Gastrocnemius medialis (tissue), 4 donors: Measurements from ENCODE around the gene AARS2. TPM values are rescaled to one million over a fixed set of nuclear protein-coding genes. Genes with fewer than 3 reads are reported as not detected.

Source experiments
- ATAC-seq, 2 donors: fragments of 150-250 bp; one replicate each; pipeline ENCODE4 v1.9.1; 2016
- DNase-seq, 2 donors: peaks; one replicate each; pipeline ENCODE4 v3.0.0-alpha.2; 2019
- H3K27ac ChIP-seq, 4 donors: fragments of 200-600 bp; sonication (generic); 1 replicate in 1 of 4; 2 replicates in 3 of 4; pipeline ENCODE4 v1.5.1; 2016 to 2018; ENCODE audit warnings: mild to moderate bottlenecking in 2 of 4, moderate library complexity in 1 of 4
- H3K27me3 ChIP-seq, 3 donors: fragments of 200-600 bp; sonication (generic) in 2 of 3; 1 replicate in 1 of 3; 2 replicates in 2 of 3; pipeline versions ENCODE4 v1.5.1 to v1.6.0; 2016 to 2019; ENCODE audit warnings: mild to moderate bottlenecking in 1 of 3, moderate library complexity in 1 of 3
- H3K36me3 ChIP-seq, 2 donors: fragments of 200-600 bp; sonication (generic) in 1 of 2; one replicate each; pipeline ENCODE4 v1.5.1; 2017 to 2018
- H3K4me1 ChIP-seq, 2 donors: fragments of 200-600 bp; sonication (generic) in 1 of 2; one replicate each; pipeline ENCODE4 v1.5.1; 2016 to 2017; ENCODE audit warnings: mild to moderate bottlenecking in 2 of 2
- H3K4me3 ChIP-seq, 4 donors: fragments of 200-600 bp; sonication (generic) in 3 of 4; 1 replicate in 1 of 4; 2 replicates in 3 of 4; pipeline ENCODE4 v1.5.1; 2016 to 2019; ENCODE audit warnings: mild to moderate bottlenecking in 2 of 4
- H3K9me3 ChIP-seq, 3 donors: fragments of 200-600 bp; sonication (generic) in 2 of 3; 1 replicate in 1 of 3; 2 replicates in 2 of 3; pipeline ENCODE4 v1.5.1; 2016 to 2019
- CTCF ChIP-seq, 5 experiments: fragments of 450-650 bp in 3 of 5; fragments of 200-600 bp in 2 of 5; sonication (generic) in 2 of 5; IDR thresholded peaks in 4 of 5; conservative IDR thresholded peaks in 1 of 5; 1 replicate in 4 of 5; 2 replicates in 1 of 5; pipeline ENCODE4 v1.5.1; 2016 to 2019; ENCODE audit warnings: antibody characterized with exemption in 5 of 5, mild to moderate bottlenecking in 3 of 5, moderate library complexity in 3 of 5
- POLR2A ChIP-seq, 2 donors: fragments of 450-650 bp; IDR thresholded peaks; one replicate each; pipeline ENCODE4 v1.6.1; 2017; ENCODE audit warnings: antibody characterized with exemption in 2 of 2, mild to moderate bottlenecking in 2 of 2, moderate library complexity in 2 of 2
- in situ Hi-C, 4 donors: fragments of 200-750 bp; cut with MboI; loops; one replicate each; pipeline versions ENCODE4 v1.15.0 to v1.8.0; 2017; ENCODE audit warnings: low sequenced_read_pairs in 4 of 4
- intact Hi-C: fragments of 100-400 bp; cut with DNase I; formaldehyde crosslinking; loops from one replicate; pipeline ENCODE4 v1.15.1; 2023; ENCODE audit warnings: low total_unique reads
- total RNA-seq, 4 donors: library from RNA; depleted of rRNA; stranded (reverse); fragments of >200 nt; gene quantifications; one replicate each; pipeline versions ENCODE4 v1.1.0 to v1.2.3, GENCODE V29; 2016

Gene AARS2
- total RNA-seq, 4 donors from 2014 or later, result 3.9 to 6.3 (median 4.5) TPM

DNA sequence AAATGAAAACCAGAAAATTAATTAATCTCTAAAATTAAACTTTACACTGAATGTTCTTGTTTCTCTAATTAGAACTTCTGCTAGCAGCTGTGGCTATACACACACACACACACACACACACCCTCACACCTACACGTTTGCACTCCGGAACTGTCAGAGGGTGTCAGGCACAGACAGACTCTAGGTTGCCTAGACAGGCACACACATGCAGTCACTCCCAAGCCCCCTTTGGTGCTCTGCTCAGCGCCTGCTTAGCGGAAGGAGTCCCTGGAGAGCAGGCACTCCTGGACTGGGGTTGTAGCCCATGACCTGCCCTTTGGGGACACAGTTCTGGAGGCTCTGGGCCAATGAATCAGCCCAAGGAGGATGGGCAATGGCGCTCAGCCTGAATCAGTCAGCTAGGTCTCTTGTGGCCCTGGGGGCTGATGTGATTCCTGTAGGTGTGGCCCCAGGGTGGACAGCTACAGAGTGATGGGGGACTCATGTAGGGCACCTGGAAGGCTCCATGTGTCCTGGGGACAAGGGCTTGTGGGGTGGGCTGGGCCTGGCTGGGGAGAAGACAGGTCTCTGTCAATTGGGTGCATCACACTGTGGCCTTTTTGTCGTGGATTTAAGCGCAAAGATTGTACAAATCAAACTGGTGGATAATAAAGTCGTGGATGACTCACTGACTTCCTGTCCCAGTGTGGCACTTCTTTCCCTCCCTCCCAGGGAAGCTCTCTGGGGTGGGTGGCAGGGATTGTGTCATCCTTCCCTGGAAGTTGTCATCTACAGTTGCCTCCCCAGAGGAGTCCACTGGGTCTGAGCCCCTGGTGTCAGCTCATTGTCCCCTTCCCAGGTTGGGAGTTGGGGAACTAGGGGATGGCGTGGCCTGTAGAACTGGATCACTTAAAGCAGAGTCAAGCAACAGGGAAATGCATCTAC is 34.1 kb downstream of the AARS2 start:
- Histone ChIP-seq H3K9me3 (no peaks in the 10 kb centered on the region), H3K4me3 (no peak overlapping the region), H3K27me3 (peaks cover 7 to 20% (median 10%) of the 10 kb centered on the region in 3 donors), H3K36me3 (no peaks in the 10 kb centered on the region), H3K27ac (no peak overlapping the region), H3K4me1 (no peaks in the 10 kb centered on the region)
- intact Hi-C loops (no loop called here), in situ Hi-C loops (no loop called here)
- TF ChIP-seq POLR2A (IDR thresholded peaks at IDR 0.05), result no peak
- TF ChIP-seq CTCF (IDR thresholded peaks at IDR 0.05 in 4 of 5, conservative IDR thresholded peaks at IDR 0.05 in 1 of 5), result no peak
- no peak for ATAC-seq
- no peak for DNase-seq

DNA sequence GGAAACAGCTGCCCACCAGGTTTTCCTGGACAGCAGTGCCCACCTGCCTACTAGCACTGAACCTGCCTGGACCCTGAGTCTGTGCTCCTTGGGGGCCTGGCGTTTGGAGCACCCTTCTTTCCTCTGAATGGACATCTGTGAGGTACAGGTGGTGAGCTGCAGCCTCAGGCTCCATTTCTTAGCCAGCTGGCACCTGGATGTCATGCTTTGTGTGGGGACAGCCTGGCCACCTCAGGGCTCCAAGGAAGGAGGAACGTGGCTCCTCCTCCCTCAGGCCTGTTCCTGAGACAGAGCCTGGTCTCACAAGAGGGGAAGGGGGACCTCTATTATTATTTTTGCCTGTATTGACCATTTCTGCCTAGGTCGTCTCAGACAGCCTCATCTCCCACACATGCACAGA is 34.8 kb downstream of the AARS2 start:
- peaks cover 7 to 25% (median 10%) of the 10 kb centered on the region in 3 donors for H3K27me3 ChIP-seq
- H3K9me3 ChIP-seq, result no peaks in the 10 kb centered on the region
- DNase-seq, result no peak
- no peak overlapping the region for H3K4me3 ChIP-seq
- intact Hi-C loops, result no loop called here
- no peak for TF ChIP-seq POLR2A (IDR thresholded peaks at IDR 0.05)
- no peaks in the 10 kb centered on the region for H3K36me3 ChIP-seq
- no peak for ATAC-seq
- H3K4me1 ChIP-seq, result no peaks in the 10 kb centered on the region
- H3K27ac ChIP-seq, result no peak overlapping the region
- in situ Hi-C loops, result no loop called here

DNA sequence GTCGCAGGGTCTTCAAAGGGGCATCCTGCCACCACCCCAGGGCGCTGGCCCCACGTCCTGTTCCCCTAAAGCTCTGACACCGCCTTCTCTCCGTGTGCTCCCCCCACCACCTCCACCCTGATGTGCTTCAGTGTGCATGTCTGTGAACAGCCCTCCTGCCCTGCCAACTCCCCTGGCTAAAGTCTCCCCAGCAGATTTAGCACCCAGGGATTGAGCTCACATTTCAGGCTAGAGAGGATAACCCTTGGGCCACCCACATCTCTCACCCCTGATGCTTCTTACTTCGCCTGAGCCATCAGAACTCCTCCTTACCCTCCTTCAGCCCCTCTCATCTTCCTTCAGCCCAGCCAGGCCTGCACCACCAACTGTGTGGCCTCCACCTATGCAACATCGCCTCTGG is 35.4 kb downstream of the AARS2 start:
- TF ChIP-seq POLR2A (IDR thresholded peaks at IDR 0.05), result no peak
- no peak for TF ChIP-seq CTCF (IDR thresholded peaks at IDR 0.05 in 4 of 5, conservative IDR thresholded peaks at IDR 0.05 in 1 of 5)
- Histone ChIP-seq H3K27ac (no peak overlapping the region), H3K4me3 (no peak overlapping the region), H3K27me3 (peaks cover 7 to 26% (median 10%) of the 10 kb centered on the region in 3 donors), H3K4me1 (no peaks in the 10 kb centered on the region), H3K36me3 (no peaks in the 10 kb centered on the region), H3K9me3 (no peaks in the 10 kb centered on the region)
- in situ Hi-C loops, result no loop called here
- no peak for ATAC-seq
- DNase-seq, result no peak
- intact Hi-C loops, result no loop called here

DNA sequence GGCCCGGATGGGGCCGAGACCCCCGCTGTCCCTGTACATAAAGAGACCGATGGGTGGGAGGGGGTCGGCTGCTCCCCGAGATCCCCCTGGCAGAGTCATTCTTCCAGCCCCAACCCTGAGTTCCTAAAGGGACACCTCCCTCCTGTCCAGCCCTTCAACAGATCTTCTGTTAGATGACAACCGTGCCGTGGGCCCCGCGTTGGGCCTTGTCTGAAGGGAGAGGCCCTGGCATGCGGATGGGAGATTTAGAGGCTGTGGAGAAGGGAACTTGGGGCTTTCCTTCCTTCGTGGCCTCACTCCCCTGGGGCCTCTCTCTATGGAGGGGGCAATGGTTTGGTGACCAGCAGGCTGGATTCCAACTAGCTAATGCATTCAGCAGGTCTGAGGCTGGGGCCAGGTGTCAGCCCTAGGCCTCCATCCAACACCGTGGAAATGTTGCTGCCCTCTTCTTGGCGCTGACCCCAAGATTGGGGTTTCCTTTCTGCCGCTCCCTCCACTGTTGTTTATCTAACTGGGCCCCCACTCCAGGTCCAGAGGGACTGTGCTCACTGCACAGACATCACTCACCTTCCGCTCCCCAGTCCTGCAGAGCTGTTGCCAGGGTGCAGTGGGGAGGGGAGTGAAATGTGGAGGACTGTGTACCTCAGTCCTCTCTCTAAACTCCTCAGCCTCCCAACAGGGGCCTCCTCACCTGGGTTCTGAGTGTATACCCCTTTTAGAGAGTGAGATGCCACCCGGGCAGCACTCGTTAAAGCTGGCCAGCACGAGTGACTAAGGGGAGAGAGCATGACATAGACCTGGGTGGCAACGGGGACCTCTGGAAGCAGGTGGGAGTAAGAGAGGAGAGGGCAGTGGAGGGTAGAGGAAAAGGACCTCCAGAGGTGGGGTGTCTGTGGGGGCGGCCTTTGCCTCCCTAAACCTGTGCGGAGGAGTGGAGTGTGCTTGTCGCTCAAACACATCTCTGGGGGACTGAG is 36.2 kb downstream of the AARS2 start:
- intact Hi-C loops (no loop called here), in situ Hi-C loops (no loop called here)
- Histone ChIP-seq H3K4me3 (peak overlapping the region in 1 of 4 donors; percentile 49), H3K9me3 (no peaks in the 10 kb centered on the region), H3K4me1 (no peaks in the 10 kb centered on the region), H3K27me3 (peaks cover 12 to 26% (median 12%) of the 10 kb centered on the region in 3 donors), H3K27ac (no peak overlapping the region), H3K36me3 (no peaks in the 10 kb centered on the region)
- ATAC-seq (no peak), DNase-seq (no peak)
- TF ChIP-seq POLR2A (IDR thresholded peaks at IDR 0.05) (no peak), CTCF (IDR thresholded peaks at IDR 0.05 in 4 of 5, conservative IDR thresholded peaks at IDR 0.05 in 1 of 5) (no peak)
